ENCODE results near the gene OFD1.
A peak's percentile ranks its signal among the peaks of the same experiment; 100 is the strongest.

The OFD1 gene

DNA sequence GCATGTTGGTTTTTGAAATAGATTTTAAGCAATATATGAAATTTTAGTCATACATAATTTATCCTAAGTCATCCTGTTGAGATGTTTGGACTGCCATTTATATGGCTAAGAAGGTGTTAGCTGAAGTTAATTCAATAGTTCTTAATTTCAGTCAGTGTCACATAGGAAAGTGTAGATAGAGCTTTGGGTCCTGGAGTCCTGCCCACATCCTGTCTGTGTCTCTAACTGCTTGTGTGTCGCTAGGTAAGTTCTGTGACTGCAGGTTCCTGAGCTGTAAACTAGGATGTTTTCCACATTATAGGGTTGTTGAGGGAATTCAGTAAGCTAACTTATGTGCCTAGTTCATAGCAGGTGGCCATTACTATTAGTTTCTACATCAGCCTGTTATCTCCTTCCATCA, 20.7 kb downstream of the OFD1 start:
- DNase-seq (ENCODE audit: low spot score) = no peak

DNA sequence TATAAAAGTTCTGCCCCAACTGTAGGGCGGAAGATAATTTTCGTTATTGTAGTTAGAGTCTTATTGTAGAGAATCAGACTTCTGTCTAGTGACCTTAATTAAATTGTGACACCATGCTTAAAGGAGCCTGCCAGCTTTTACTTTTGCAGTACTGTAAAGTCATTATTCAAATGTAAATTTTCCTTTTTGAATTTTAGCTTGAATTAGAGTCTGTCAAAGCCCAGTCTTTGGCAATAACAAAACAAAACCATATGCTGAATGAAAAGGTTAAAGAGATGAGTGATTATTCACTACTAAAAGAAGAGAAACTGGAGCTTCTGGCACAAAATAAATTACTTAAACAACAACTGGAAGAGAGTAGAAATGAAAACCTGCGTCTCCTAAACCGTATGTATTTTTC, 21.8 kb downstream of the OFD1 start:
- DNase-seq (ENCODE audit: low spot score) = no peak

DNA sequence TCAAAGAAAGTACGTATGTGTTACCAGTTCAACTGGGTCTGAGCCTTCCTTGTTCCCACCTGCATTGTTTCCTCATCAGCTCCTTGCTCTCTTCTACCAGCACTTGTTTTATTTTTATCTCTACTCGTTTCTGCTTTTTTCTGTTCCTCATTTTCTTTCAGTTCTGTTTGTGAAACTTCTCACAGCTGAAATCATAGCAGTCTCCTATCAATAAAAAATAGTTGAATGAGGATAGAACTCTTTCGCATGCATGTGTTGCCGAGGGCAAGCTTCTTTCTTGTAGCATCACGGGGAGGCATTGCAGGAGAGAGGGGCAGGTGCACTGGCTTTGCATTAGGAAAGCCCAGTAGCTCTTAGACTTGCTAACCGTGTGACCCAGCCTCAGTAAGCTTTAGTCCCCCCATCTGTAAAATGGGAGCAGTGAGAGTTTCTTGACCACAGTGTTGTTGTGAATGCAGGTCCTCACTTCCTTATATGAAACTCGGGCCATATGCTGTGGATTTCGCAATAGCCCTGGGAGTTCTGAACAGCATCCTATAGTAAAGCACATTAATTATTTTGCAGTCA, 24.7 kb downstream of the OFD1 start:
- DNase-seq (ENCODE audit: low spot score) = no peak

DNA sequence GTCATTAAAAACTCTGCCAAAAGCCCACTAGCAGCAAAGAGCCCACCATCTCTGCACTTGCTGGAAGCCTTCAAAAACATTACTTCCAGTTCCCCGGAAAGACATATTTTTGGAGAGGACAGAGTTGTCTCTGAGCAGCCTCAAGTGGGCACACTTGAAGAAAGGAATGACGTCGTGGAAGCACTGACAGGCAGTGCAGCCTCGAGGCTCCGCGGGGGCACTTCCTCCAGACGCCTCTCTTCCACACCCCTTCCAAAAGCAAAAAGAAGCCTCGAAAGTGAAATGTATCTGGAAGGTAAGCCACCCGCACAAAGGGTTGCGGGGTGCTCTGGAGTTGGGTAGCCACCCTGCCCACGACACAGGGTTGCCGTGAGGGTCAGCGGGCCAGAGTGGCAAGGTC, 25.9 kb downstream of the OFD1 start:
- no peak for DNase-seq (ENCODE audit: low spot score)

DNA sequence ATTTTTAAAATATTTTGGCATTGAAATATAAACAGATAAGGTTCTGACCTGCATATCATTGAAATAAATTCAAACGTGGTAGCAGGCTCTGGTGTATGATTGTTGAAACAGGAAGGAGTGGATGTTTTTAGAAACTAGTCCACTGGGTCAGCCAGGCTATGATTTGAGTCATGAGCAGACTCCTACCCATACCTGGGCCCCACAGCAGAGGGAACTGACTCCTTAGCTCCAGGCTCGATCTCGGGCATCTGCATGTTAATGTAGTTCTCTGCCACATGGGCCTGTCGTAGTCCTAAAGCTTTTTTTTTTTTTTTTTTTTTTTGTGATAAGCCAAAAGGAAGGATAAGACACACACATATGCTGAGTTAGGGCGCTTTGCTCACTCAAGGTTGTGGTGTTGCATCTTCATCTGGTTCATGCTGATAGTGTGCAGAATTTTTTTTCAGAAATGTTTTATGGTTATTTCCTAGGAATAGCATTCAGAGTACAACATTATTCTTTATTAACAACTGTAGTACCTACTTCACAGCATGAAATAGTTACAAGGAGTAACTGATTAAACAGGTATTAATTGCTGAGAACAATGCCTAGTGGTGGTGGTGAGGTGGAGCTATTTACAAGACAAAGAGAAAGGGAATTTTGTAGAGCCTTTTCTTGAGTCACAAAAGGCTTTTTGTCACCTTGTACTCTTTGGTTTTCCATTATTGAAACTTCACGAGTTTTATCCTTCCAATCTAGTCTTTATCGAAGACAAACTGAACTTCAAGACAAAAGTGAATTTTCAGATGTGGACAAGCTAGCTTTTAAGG, 27.3 kb downstream of the OFD1 start:
- no peak for DNase-seq (ENCODE audit: low spot score)

DNA sequence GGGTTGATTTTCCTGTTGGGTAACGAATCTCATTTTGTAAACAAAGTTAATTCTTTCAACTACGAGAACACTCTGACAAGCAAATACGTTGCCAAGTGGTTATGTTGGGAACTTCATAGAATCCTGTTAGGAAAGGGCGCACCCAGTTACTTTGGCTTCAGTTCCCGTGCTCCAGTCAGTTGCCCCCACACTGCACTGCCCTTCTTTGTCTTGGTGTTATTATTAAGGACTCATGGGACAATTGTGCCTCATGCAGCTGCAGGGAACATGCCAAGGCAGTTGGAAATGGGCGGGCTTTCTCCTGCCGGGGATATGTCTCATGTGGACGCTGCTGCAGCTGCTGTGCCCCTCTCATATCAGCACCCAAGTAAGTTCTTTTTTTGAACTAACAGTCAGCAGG, 28.9 kb downstream of the OFD1 start:
- no peak for DNase-seq (ENCODE audit: low spot score)

DNA sequence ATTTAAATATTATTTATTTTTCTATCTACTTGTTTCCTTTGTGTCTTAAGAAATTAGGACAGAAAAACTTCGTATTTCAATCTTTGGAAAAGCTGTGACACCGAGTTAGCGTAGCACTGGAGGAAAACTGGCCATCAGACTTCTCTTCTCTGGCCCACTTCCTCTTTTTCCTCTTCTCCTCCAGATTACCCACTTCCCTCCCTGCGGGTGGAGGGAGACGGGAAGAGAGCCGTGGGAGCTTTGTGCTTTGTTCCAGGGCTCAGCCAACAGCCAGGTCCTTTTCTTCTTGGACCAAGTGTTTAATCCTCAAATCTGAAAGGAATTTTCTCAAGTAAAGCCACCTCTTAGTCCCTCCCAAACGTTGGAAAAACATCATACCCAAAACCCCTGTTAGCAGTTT, 29.7 kb downstream of the OFD1 start:
- no peak for DNase-seq (ENCODE audit: low spot score)

DNA sequence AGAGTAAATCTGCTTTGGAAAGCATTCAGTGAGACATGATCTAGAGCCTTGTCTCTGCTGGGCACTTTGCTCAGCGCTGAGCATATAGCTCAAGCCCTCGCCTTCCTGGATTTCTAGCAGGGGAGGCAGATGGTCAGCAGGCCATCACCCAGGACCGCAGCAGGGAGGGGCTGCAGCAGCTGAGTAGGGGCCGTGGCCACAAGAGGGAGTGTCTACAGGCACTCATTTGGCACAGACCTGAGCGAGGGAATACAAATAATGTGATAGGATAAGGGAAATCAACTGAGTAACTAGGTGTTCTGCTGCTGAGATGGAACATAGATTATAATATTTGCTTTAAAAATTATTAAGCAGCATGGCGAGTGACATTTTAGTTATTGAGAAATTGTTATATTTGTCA, 30.2 kb downstream of the OFD1 start:
- DNase-seq (ENCODE audit: low spot score) = no peak

DNA sequence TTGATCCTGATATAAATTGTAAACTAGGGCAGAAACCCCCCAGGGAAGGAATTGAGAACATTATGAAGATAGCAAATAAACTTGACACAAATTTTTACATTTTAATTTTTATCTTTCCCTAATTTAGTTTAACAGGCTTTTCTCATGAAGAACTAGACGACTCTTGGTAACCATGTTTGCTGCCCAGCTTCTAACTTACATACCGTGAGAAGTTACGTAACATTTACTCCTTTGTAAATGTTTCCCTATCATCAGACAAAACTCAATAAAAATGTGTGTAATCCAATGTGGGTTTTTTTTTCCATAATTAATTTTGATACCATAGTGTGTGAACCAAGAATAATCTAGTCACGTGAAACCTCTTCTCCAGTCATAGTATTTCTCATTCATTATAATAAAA, 34.4 kb downstream of the OFD1 start:
- no peak for DNase-seq (ENCODE audit: low spot score)

DNA sequence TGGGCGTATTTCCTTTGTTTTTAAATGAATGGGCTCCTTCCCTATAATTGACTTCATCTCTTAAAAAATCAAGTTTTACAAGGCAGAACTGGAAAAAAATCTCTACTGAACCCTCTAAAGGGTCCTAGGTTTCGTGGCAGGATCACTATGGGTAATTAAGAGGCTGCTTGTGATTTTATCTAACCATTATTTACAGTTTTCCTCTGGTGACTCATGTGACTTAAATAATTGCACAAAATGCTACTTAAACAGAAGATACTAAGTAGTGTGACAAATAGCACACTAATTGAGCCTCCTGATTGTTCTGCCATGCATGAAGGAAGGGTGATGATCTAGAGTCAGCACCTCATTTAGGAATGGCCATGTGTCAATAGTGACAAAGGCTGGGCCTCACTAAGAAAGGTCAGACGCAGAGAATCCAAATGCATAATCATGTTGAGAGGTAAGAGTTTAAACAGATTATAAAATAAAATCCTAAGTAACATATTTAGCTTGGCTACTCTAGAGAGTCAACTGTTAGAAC, 35.5 kb downstream of the OFD1 start:
- DNase-seq (ENCODE audit: low spot score) = no peak

DNA sequence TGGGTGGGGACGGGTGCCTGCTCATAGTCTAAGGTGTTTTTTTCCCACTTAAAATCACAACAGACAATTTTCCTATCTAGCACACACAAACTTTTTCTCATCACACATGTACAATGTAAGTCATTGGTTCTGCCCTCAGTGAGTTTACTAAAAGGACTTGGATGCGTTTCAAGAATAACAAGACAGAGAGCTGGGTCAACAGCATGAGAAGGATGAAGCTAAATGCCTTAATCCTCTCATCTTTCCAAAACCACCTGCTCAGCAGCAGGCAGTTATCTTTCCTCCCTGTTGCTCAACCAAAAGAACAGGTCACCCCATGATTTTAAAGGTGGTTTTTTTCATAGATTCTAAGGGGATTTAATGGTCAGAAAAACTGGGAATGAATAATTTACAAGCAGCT, 40.1 kb downstream of the OFD1 start:
- no peak for DNase-seq (ENCODE audit: low spot score)

DNA sequence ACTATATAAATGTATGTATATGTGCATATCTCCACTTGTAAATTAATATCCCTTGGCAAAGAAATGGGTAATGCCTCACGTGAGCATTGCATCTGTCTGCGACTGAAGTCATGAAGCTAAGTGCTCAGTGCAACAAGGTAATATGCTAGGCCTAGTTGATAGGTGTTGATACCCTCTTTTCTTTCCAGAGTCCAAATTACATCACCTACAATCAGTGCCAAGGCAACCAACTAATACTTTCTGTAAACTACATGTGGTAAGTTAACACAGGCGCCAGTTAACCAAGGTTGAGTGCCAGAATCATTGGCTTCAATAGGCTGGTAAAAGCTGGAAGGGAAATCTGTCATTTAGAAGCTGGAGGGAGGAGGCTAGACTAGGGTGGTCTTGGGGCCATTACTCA, 41.3 kb downstream of the OFD1 start:
- DNase-seq (ENCODE audit: low spot score) = no peak

DNA sequence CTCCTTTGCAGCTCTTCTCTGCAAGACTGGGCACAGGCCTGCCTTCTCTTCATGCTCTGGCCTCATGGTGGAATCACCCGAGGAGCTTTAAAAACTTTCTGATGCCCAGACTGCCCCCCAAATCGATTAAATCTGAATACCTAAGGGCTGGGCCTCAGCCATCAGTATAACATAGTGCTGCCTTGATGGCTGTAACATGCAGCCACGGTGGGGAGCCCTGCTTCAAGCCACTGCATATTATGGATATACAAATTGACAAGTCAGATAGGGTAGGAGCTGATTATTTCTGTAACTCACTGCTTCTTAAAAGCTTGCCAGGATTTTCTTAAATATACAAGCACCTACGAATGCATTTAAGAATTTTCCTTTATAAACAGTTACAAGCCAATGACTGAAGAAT, 41.8 kb downstream of the OFD1 start:
- no peak for DNase-seq (ENCODE audit: low spot score)

DNA sequence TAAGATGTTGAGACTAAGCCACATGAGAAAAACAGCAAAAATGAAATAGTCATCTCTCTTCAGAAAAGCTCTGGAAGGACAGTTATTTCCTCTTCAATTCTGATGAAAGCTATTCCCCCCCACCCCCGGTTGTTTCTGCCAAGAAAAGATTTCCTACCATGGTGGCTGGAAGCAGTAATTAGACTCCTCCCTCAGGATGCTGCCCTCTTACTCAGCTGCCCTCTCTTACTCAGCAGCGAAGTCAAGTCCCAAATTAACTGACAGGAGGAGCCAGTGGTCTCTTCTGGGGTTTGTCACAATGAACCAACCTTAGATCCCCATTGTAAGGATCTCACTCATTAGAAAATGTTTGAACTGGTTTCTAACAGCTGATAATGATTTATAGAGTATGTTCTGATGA, 44.4 kb downstream of the OFD1 start:
- DNase-seq (ENCODE audit: low spot score) = peak; percentile 53

DNA sequence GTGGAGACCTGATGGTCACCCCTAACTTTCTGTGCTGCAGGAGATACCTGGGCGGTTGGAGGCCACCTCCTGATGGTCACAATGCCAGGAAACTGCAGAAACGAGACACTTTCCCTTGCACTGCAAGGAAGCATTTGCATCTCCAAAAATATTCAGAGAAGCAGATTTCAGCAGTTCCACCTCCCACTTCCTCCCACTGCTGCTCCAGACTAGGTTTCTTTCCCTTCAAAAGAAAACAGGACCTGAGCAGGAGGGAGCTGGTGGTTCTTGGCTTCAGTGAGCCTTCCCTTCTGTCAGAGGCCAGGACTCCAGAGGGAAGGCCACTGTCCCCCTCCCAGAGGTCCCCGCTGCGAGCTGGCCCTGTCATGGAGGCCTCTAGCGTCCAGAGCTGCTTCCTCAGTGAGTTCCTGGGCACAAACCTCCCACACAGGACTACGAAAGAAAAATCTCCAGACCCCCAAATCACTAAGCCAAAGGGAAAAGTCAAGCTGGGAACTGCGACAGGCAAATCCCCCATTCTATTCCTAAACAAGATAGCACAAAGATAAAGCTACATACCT, 46.4 kb downstream of the OFD1 start:
- no peak for DNase-seq (ENCODE audit: low spot score)

DNA sequence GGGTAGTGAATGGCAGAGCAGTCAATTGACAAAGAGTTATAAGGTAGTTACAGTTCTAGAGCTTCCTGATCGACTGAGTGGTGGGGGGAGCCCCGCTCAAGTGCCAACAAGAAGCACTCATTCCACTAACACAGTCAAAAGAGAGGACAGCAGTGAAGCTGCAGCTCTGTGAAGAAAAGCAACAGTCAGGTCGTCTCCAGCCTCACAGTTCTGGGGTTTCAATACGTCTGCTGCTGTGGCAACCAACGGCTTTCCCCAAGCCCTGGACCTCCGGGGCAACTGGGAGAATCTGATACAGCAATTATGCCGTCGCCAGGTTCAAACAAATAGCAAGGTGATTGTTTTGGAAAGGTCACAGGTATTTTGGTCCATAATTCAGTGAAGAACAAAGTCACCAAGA, 51.5 kb downstream of the OFD1 start:
- DNase-seq (ENCODE audit: low spot score) = no peak

DNA sequence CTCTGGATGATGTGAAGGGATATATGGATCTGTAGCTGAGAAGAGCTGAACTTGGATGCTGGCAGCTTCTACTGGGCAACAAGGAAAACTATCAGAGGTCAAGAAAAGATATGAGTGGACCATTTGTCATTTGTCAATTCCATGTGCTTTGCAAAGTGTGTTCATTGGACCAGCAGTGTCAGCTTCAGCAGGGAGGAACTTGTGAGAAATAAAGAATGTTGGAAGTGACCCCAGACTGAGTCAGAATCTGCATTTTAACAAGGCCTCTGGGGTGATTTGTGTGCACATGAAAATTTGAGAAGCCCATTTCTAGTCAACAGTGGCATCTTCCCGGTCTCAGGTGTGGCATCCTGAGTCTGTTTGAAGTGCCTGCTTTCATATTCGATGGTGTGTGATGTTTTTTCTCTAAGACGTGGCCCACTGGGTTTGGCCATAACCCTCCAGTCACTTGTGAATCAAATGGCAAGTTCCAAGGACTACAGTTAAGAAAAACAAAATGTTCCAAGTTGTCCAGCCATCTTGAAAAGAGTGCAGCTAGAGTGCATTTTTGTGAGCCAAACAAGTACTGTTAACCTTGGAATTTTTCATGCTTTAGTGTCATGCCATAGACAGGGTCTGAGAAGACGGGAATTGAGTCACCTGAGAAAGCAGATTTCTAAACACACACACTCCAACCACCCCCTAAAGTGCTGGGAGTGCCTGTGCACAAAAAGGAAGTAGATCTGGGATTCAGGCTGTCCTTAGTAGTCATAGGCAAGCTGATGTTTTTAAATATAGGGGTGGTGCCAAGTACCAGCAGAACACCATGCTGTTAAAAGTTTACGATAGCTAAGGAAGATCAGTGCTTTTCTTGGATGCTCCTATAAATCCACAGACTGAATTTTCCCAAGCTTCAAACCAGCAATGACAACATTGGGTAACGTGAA, 55.9 kb downstream of the OFD1 start:
- DNase-seq (ENCODE audit: low spot score) = no peak

DNA sequence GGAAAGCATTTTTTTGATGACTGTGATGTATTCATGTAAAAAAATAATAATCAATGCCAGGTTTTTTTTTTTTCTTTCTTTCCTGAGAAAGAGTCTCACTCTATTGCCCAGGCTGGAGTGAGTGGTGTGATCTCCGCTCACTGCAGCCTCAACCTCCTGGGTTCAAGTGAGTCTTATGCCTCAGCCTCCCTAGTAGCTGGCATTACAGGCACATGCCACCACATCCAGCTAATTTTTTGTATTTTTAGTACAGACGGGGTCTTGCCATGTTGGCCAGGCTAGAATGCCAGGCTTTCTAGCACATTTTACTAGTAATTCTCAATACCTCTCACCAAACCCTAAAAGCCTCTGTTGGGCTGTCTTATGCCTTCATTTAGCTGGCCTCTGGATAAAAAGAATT, 56.6 kb downstream of the OFD1 start:
- no peak for DNase-seq (ENCODE audit: low spot score)

DNA sequence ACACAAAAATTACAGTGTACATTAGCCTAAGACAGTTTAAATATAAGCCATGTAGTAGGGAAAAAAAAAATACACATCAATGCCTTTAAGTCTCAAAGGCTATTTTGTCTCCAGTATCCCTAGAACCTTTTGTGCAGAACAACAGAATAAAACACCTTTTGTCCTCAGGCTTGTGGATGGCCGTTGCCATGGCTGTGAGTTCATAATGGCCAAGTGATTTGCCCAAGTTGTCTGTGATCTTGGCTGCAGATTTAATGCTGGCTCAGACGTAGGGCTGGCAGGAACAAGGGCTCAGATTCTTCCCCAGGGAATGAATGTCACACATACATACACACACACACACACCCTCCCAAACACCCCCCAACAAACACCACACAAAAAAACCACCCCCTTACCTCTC, 57.0 kb downstream of the OFD1 start:
- no peak for DNase-seq (ENCODE audit: low spot score)

DNA sequence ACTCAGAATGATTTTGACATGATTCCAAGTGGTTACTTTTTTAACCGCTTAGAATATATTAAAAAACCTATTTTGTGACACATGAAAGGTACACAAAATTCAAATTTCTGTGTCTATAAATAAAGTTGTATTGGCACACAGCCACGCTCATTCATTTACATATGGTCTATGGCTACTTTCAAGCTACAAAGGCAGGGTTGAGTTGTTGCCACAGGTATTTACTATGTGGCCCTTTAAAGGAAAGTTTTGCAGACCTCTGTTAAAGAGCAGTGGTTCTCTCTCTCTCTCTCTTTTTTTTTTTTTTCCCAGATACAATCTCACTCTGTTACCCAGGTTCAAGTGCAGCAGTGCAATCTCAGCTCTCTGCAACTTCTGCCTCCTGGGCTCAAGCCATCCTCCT, 59.3 kb downstream of the OFD1 start:
- DNase-seq (ENCODE audit: low spot score) = no peak

DNA sequence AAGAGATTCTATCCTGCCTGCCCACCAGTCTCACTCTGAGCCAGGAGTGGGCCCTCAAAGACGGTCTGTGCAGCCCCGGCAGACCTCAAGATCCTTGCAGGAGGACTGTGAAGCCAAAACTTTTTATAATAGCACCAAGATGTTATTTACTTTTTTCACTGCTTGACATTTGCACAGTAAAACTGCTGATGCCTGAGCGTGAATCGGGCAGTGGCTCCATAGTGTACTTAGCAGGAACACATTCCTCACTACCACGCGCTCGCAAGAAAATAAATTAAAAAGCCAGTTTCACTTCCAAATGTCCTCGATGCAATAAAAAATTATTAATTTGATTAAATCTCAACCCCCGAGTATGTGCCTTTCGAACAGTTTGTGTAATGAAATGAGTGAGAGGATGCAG, 59.9 kb downstream of the OFD1 start:
- DNase-seq (ENCODE audit: low spot score) = no peak

DNA sequence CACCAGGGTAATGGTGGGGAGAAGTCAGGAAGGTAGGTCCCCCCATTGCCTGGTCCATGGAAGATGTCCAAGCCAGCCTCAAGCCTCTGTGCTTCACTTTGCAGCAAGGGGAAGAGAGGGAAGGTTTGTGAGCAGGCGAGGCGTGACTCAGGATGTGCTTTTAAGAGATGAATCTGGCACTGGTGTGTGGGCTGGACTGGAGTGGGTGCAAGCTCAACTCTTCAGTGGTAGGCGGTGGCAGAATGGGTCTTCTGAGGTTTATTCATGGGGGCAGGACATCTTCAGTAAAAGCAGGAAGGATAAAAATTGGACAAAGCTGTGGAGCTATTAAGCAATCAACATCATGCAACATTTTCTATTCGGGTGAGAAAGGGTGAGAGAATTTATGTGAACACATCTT, 63.0 kb downstream of the OFD1 start:
- no peak for DNase-seq (ENCODE audit: low spot score)

DNA sequence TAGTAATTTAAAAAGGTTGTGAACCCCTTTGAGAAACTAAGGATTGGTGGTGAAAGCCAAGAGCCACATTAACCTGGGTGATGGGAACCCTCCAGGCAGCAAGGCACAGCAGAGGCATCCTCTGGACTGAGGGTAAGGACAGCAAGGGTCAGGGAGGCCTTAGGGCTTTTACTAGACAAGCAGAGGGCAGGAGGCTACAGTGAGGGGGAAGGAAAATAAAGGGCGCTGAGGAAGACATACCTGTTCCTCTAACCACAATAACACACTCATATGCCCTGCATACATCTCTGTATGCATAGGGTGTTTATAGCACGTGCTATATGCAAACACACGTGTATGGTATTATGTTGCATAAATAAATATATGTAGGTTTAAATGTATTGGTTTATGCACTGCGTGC, 63.6 kb downstream of the OFD1 start:
- no peak for DNase-seq (ENCODE audit: low spot score)
